ENCODE results near the gene INPP4A. TPM values are rescaled to one million over a fixed set of nuclear protein-coding genes. Genes with fewer than 3 reads are reported as not detected.
A peak's percentile ranks its signal among the peaks of the same experiment; 100 is the strongest.

Gene INPP4A
- total and polyA plus RNA-seq, 10 of the 15 experiments (the other 5 are each of a cell fraction or from before 2014, with no cell fraction given), result 4.7 to 62.3 (median 36.9) TPM

DNA sequence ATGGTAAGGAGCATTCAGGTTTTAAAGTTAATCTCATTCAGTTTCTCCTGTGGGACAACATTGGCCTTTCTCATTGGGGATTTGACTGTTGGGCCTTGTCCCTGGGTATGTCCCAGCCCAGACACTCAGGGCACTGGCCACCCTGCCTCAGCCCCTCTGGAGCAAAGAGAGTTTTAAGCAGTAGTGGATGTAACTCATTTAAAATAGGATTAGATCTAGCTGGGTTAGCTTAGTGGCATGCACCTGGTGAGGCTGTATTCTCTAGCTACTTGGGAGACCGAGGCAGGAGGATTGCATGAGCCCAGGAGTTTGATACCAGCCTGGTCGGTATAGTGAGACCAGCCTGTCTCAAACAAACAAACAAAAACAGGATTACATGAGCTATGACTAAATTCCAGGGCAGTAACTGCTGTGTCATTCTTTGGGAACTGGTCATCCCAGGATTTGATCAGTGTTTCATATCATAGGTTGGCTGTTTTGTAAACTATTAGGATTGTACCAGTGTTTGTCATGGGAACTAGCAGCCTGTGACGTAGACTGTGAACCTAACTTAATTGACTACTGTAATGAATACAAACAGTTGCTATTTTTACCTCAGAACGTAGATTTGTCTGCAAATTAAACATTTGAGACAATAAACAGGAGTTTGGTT, 12.5 kb downstream of the INPP4A start:
- H4K20me1 ChIP-seq (ENCODE audit: control insufficient read depth, insufficient read depth), result no peaks in the 10 kb centered on the region; the same call in 1 of the 2 replicates
- POLR2A ChIA-PET, result interaction anchor here (0.6 to 27.0 kb wide), 6 partner anchors 10 to 372 kb away, joined by 3 to 545 read pairs (median 12); partner anchors contain the start of gene INPP4A
- no peaks in the 10 kb centered on the region for H3K27me3 ChIP-seq (replicated peaks in 1 of 2; ENCODE audit: control insufficient read depth in 2 of 2, insufficient read depth in 2 of 2, low read length in 1 of 2)
- H3K4me3 ChIP-seq, result no peak overlapping the region
- H3K79me2 ChIP-seq (ENCODE audit: control insufficient read depth, insufficient read depth, low read length), result peaks cover 93% of the 10 kb centered on the region
- RAD21 ChIA-PET (ENCODE audit: unreplicated experiment), result interaction anchor here (1.1 to 13.1 kb wide), 8 partner anchors 10 to 58 kb away, joined by 3 to 199 read pairs (median 5); partner anchors contain the start of gene INPP4A
- FAIRE-seq (no peak), DNase-seq (ENCODE audit: low read depth, low spot score) (no peak), ATAC-seq (no peak)
- TF ChIP-seq KLF5 (IDR thresholded peaks at IDR 0.05; ENCODE audit: partially characterized antibody), result no peak
- 0 out of 2 replicates have a peak, but pooled peaks have one; percentile 14 for TF ChIP-seq IKZF1 (conservative IDR thresholded peaks at IDR 0.05)
- no peak for TF ChIP-seq RAD21 (IDR thresholded peaks at IDR 0.05; ENCODE audit: insufficient read depth, low read depth, low read length)
- SMC1A ChIA-PET (ENCODE audit: uncharacterized antibody, unreplicated experiment), result interaction anchor here (0.5 to 28.2 kb wide), 6 partner anchors 6 to 691 kb away, joined by 3 to 816 read pairs (median 214); partner anchors contain the start of gene INPP4A
- H2AFZ ChIP-seq (ENCODE audit: control insufficient read depth, low read depth, low read length), result no peak overlapping the region
- intact Hi-C loops (cut with micrococcal nuclease; ENCODE audit: unreplicated experiment), result no loop called here
- no peak overlapping the region for H3K4me2 ChIP-seq (ENCODE audit: control insufficient read depth, insufficient read depth)
- H3K36me3 ChIP-seq (ENCODE audit: control insufficient read depth in 2 of 2, insufficient read depth in 2 of 2, low read length in 1 of 2), result peaks cover 6 to 25% of the 10 kb centered on the region in 2 experiments; a peak in 3 of 4 replicates
- peak overlapping the region; percentile 77; the same call in 1 of the 2 replicates for H3K27ac ChIP-seq (ENCODE audit: control insufficient read depth, insufficient read depth)
- CTCF ChIA-PET, result interaction anchor here (0.7 to 5.3 kb wide), 7 partner anchors 8 to 152 kb away, joined by 3 to 32 read pairs (median 9); no protein-coding TSS in a partner anchor
- in situ Hi-C loops (cut with MboI), result no loop called here
- peaks cover 89% of the 10 kb centered on the region for H3K4me1 ChIP-seq (ENCODE audit: control insufficient read depth, insufficient read depth, low read length)
- H3K9ac ChIP-seq (ENCODE audit: control insufficient read depth, insufficient read depth, low read length), result no peak overlapping the region
- BruUV-seq (replicated peaks), result no TSS peak
- 77% methylated on average over 4 of the region's 4 CpGs for WGBS (ENCODE audit: insufficient coverage, insufficient replicate concordance, low lambda C conversion rate, missing lambda C conversion rate)
- no peaks in the 10 kb centered on the region for H3K9me3 ChIP-seq (replicated peaks; ENCODE audit: control insufficient read depth, insufficient read depth, low read length)

DNA sequence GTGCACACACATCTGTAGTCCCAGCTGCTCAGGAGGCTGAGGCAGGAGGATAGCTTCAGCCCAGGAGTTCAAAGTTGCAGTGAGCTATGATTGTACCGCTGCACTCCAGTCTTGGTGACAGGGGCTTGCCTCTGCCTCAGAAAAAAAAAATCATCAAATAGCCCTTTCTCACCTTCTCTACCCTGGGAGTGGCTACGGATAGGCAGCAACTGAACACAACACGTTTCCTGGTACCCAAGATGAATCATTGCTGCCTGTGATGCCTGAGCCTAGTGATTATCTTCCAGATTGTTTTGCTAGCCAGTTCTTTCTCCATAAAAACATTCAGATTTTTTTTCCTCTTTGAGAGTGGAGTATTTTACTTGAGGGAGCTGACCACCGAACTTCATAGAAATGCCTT, 13.5 kb downstream of the INPP4A start:
- BruUV-seq (replicated peaks), result no TSS peak
- Histone ChIP-seq H3K4me2 (ENCODE audit: control insufficient read depth, insufficient read depth) (no peak overlapping the region), H3K4me1 (ENCODE audit: control insufficient read depth, insufficient read depth, low read length) (peaks cover 85% of the 10 kb centered on the region), H3K36me3 (ENCODE audit: control insufficient read depth in 2 of 2, insufficient read depth in 2 of 2, low read length in 1 of 2) (peaks cover 7 to 27% of the 10 kb centered on the region in 2 experiments), H3K9ac (ENCODE audit: control insufficient read depth, insufficient read depth, low read length) (no peak overlapping the region), H3K9me3 (replicated peaks; ENCODE audit: control insufficient read depth, insufficient read depth, low read length) (no peaks in the 10 kb centered on the region), H3K27ac (ENCODE audit: control insufficient read depth, insufficient read depth) (0 out of 2 replicates have a peak overlapping the region, but pooled peaks have one; percentile 82), H3K79me2 (ENCODE audit: control insufficient read depth, insufficient read depth, low read length) (peaks cover 90% of the 10 kb centered on the region), H3K4me3 (no peak overlapping the region), H2AFZ (ENCODE audit: control insufficient read depth, low read depth, low read length) (no peak overlapping the region), H4K20me1 (ENCODE audit: control insufficient read depth, insufficient read depth) (no peaks in the 10 kb centered on the region), H3K27me3 (replicated peaks in 1 of 2; ENCODE audit: control insufficient read depth in 2 of 2, insufficient read depth in 2 of 2, low read length in 1 of 2) (no peaks in the 10 kb centered on the region)
- intact Hi-C loops (cut with micrococcal nuclease; ENCODE audit: unreplicated experiment), result no loop called here
- FAIRE-seq (no peak), DNase-seq (ENCODE audit: low read depth, low spot score) (no peak), ATAC-seq (no peak)
- WGBS (ENCODE audit: insufficient coverage, insufficient replicate concordance, low lambda C conversion rate, missing lambda C conversion rate), result 99% methylated on average over 4 of the region's 4 CpGs
- CTCF ChIA-PET, result interaction anchor here (1.3 to 4.2 kb wide), 3 partner anchors 11 to 29 kb away, joined by 9 to 24 read pairs (median 12); no protein-coding TSS in a partner anchor
- SMC1A ChIA-PET (ENCODE audit: uncharacterized antibody, unreplicated experiment), result interaction anchor here (1.3 to 28.2 kb wide), 4 partner anchors 6 to 46 kb away, joined by 3 to 816 read pairs (median 425); partner anchors contain the start of gene INPP4A
- POLR2A ChIA-PET, result interaction anchor here (0.5 to 27.0 kb wide), 4 partner anchors 10 to 23 kb away, joined by 4 to 545 read pairs (median 146); no protein-coding TSS in a partner anchor
- RAD21 ChIA-PET (ENCODE audit: unreplicated experiment), result interaction anchor here (1.1 to 13.1 kb wide), 4 partner anchors 9 to 26 kb away, joined by 3 to 199 read pairs (median 14); partner anchors contain the start of gene INPP4A
- in situ Hi-C loops (cut with MboI), result no loop called here
- no peak for TF ChIP-seq SUZ12 (IDR thresholded peaks at IDR 0.05; ENCODE audit: unreplicated experiment)
- TF ChIP-seq SMAD5 (IDR thresholded peaks at IDR 0.05; ENCODE audit: low read depth), result no peak
- TF ChIP-seq GATAD2B (conservative IDR thresholded peaks at IDR 0.05; ENCODE audit: low read depth), result no peak
- no peak for TF ChIP-seq TBL1XR1 (IDR thresholded peaks at IDR 0.05; ENCODE audit: low read depth, low read length)
- no peak for TF ChIP-seq YBX1 (IDR thresholded peaks at IDR 0.05)
- no peak for TF ChIP-seq KAT2A (conservative IDR thresholded peaks at IDR 0.05; ENCODE audit: control insufficient read depth, low read depth, low read length)
- TF ChIP-seq YY1 (IDR thresholded peaks at IDR 0.05; ENCODE audit: low read depth, low read length), result no peak
- TF ChIP-seq RAD51 (IDR thresholded peaks at IDR 0.05), result no peak
- no peak for TF ChIP-seq TCF3 (IDR thresholded peaks at IDR 0.05; ENCODE audit: borderline replicate concordance, insufficient read depth, low read depth, low read length)
- TF ChIP-seq SUPT20H (IDR thresholded peaks at IDR 0.05; ENCODE audit: borderline replicate concordance, control insufficient read depth, low read depth, low read length), result no peak
- TF ChIP-seq NRF1 (conservative IDR thresholded peaks at IDR 0.05; ENCODE audit: low read depth, low read length), result no peak
- TF ChIP-seq EP300 (IDR thresholded peaks at IDR 0.05; ENCODE audit: borderline replicate concordance in 1 of 2, control insufficient read depth in 1 of 2, low read depth in 2 of 2, low read length in 2 of 2), result no peak

Data from GM12878 (cell line).